NCI-H345 treated with DMSO at 0.1 percent for 48 hours (cell line): ENCODE measurements around the gene SF3A1.
"Not testable (repeated sequence)": the region's sequence is repeated elsewhere in the genome, so short reads cannot be mapped to it uniquely, and the experiment has no call there.

Experiments
- DNase-seq: peaks from one replicate; lab custom pipeline; 2025; ENCODE audit not compliant: unreplicated experiment; lab: John Stamatoyannopoulos, UW

Gene SF3A1, protein sequence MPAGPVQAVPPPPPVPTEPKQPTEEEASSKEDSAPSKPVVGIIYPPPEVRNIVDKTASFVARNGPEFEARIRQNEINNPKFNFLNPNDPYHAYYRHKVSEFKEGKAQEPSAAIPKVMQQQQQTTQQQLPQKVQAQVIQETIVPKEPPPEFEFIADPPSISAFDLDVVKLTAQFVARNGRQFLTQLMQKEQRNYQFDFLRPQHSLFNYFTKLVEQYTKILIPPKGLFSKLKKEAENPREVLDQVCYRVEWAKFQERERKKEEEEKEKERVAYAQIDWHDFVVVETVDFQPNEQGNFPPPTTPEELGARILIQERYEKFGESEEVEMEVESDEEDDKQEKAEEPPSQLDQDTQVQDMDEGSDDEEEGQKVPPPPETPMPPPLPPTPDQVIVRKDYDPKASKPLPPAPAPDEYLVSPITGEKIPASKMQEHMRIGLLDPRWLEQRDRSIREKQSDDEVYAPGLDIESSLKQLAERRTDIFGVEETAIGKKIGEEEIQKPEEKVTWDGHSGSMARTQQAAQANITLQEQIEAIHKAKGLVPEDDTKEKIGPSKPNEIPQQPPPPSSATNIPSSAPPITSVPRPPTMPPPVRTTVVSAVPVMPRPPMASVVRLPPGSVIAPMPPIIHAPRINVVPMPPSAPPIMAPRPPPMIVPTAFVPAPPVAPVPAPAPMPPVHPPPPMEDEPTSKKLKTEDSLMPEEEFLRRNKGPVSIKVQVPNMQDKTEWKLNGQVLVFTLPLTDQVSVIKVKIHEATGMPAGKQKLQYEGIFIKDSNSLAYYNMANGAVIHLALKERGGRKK

DNA sequence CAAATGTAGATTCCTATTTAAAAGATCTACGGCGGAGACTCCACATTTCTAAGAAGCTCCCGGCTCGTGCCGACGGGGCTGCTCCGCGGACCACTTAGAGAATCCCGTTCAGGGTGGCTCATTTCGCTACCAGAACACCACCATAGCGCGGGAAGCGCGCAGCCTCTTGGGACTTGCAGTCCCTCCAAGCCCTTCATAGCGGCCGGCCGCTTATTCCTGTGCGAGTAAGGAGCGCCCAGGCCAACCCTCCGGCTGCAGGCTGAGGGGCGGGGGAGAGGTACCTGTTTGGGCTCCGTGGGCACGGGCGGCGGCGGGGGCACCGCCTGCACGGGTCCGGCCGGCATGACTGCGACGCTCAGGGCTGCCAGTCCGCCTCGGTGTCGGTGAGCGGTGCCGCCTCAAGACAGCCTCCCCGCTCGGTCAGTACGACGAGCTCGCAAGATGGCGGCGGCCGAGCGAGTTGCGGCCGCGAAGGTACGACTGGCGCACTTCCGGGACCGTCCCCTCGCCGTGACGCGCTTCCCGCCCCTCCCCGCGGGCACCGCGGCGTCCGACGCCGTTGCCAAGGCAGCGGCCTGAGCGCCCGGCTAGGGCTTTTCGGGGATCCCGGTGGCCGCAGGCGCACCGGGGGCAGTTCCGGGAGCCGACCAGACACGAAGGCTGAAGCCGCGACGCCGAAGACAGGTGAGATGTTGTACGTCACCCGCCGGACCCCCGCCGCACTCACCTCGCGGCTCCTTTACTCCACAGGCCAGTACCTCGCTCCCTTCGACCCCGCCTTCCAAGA, at the start of gene SF3A1, which contains the start of gene CCDC157:
SF3A1 (minus strand) TSS at position 446 of the 787 bp plus-strand sequence; CDS start at position 344, 102 bp downstream.
CCDC157 (plus strand) TSS at position 559 of the 787 bp plus-strand sequence. CDS start 8,994 bp downstream, outside the sequence.
- peak; percentile 63 for DNase-seq

DNA sequence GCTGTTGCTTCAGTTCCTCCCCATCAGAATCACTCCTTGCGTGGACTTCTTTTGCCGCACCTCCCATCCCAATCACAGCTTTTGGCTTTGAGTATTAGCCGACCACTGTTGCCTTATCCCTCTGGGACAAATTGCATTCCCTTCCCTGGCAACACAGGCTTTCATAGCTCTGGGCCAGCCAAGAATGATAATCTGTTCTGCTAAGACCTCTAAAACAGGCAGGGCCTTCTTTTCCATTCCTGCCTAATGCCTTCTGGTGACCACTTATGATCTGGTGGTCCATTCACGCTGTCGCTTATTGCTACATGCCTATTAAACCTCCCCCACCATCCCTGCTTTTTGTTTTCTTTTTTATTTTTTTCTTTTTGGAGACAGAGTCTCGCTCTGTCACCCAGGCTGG, 49.7 kb upstream of the SF3A1 start:
- no peak for DNase-seq

DNA sequence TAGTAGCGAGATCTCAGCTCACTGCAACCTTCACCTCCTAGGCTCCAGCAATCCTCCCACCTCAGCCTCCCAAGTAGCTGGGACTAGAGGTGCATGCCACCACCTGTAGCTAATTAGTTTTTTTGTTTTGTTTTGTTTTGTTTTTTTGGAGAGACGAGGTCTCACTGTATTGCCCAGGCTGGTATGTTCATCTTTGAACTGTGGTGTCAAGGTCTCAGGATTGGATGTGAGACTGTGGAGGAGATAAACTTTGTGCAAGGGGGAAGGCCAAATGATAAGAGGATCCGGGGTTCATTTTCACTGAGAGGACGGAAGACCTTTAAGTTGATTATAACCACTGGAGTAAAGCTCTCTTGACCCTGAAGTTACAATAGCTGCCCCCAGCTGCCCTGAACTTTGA, 49.0 kb upstream of the SF3A1 start:
- DNase-seq, result no peak

DNA sequence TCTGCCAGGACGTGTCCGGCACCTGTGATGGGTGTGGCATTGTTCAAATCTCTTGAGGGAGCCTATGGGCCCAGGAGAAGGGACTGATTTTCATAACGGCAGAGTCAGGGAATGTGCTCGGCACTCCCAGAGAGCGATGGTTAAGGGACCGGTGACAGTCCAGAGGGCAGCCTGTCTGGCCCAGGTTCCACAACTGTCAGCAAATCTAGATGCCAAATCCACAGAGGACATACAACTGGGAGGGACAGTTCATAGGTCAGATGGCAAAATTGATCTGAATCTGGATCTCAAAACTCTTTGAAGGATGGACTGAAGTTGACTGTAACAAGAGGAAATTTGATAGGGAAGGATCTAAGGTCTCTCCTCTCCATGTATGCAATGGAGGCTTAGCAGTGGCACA, 47.6 kb upstream of the SF3A1 start:
- DNase-seq, result no peak

DNA sequence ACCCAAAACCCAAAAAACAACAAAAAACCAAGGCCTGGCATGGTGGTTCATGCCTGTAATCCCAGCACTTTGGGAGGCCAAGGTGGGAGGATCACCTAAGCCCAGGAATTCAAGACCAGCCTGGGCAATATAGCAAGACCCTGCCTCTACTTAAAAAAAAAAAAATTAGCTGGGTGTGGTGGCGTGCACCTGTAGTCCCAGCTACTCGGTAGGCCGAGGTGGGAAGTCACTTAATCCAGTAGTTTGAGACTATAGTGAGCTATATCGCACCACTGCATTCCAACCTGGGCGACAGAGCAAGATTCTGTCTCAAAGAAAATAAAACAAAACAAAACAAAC, 46.0 kb upstream of the SF3A1 start:
- not testable (repeated sequence) for DNase-seq

DNA sequence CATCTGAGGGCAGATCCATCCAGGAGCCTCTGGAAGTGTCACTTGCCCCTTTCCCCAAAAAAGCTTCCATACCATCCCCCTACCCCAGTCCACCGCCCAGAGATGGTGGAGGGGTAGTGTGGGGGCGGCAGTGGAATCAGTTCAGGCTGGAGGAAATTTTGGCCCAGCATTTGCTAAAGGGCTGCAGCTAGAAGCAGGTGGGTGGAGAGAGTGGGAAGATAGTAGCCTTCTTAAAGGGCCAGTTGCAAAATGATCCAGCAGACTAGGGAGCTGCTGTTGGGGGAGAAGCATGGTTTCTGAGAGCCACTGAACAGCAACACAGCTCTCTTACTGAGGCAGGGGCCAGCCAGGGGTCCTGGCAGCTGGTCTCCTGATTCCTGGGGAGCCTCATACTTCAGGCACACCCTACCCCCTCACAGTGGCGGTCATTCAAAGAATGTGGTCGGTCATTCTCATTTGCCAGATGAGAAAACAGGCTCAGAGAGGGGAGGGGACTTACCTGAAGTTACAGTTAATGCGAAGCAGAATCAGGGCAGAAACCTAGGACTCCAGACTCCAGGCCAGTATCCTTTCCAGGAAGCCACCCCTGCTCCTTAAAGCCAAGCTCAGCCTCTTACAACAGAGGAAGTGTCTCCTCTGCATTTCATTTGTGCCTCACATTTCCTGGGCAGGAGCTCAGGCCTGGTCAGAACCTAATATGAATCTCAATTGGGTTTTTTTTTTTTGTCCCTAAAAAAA, 45.5 kb upstream of the SF3A1 start:
- no peak for DNase-seq

DNA sequence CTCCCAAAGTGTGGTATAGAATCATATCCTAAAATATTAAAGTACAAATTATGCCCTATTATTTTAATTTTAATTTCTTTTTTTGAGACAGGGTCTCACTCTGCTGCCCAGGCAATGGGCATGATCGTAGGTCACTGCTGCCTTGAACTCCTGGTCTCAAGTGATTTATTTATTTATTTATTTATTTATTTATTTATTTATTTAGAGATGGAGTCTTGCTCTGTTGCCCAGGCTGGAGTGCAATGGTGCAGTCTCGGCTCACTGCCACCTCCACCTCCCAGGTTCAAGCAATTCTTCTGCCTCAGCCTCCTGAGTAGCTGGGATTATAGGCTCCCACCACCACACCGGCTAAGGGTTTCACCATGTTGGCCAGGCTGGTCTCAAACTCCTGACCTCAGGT, 44.3 kb upstream of the SF3A1 start:
- not testable (repeated sequence) for DNase-seq

DNA sequence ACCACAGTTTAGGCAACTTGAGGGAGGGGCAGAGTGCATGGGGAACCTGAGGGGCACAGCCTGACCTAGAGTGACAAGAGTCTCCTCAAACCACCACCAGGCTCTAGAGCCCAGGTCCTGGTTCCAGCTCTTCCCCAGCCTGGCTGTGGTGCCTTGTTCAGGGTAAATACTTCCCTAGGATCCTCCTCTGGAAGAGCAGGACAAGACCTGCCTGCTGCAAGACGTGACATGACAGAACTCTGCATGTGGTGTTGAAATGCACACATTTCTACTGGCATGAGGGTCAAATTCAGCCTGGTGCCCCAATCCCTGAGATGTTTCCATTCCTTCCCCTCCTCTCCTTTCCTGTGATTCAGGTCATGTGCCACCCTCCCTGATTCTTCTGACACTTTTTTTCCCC, 43.5 kb upstream of the SF3A1 start:
- DNase-seq, result no peak

DNA sequence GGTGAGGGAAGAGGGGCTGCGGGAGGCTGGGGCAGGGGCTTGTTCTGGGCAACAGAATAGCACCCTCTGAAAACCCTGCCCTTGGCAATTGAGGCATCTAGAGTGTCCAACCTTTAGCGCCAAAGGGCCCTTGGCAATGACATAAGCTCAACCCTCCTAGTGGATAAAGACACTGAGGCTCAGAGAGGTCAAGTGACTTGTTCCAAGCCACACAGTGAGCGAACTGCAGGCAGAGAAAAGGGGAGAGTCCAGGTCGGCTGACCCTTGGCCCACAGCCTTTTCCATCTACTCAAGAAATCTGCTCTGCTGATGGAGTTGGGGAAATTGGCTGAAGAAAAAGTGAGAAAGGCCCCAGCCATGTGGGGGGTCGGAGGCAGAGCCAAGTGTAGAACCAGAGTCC, 43.0 kb upstream of the SF3A1 start:
- no peak for DNase-seq

DNA sequence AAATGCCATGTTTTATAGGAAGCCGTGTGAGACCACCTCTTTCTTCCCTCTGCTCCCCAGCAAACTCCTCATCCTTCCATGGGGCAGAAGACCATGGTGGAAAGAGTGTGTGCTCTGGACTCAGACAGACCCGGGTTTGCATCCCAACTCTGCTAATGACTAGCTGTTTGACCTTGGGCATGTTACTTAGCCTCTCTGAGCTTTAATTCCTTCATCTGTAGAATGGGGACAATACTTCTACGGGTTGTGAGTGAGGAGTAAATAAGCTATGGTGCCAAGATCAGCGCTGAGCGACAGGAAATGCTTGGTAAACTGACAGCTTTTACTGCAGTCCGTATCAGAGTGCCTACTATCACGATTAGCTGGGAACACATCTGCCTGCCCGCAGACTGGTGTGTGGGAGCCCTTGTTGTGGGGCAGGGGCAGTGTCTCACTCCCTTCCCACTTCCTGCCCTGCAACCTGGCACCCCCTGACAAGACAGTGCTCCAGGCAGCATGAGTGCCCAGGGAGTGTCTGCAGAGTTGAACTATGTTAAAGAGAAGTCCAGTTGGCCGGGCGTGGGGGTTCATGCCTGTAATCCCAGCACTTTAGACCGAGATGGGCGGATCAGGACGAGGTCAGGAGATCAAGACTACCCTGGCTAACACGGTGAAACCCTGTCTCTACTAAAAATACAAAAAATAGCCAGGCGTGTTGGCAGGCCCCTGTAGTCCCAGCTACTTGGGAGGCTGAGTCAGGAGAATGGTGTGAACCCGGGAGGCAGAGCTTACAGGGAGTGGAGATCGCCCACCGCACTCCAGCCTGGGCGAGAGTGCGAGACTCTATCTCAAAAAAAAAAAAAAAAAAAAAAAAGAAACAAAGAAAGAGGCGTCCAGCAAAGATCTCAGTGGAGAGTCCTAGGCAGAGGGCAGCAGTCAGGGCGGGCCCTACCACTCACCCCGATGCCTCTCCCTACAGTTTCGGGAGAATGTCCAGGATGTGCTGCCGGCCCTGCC, 42.3 kb upstream of the SF3A1 start:
- no peak for DNase-seq

DNA sequence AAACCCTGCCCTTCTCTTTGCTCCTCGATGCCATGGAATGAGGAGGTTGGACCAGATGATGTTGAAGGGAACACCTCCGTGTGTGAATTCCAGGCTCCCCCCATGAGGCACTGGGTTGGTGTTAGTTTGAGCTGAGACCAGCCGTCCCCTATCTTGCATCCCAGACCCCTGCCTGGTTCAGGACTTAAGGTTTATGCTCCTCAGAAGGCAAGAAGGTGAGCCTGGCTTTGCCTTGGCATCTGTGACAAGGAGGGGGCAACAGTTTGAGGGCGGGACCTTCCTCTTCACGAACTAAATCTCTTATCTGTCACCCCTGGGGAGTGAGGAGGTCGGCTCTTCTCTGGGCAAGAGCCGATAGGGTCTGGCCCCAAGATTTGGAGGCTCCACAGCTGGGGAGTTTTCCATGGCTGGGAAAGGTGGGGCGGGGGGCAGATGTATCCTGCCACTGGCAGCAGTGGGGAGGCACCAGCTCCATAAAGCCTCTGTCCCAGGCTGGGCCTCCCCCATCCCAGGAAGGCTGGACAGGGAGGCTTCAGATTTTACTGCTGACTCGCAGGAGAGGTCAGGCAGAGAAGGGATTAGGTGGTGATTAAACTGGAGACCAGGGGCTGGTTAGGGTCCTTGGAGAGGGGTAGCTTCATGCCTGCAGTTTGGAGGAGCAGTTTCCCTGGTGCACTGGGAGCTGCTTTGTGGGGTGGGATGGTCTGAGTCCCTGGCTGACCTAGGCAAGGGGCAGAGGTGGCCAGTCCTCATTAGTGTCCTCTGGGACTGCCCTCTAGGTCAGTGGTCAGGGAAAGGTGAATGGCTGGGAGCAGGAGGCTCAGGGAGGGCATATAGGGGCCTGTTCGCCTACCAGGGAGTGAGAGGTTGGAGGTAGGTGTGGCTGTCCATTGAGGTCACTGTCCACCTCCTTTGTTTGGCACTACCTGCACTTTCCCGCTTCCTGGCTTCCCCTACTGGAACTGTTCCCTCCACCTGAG, 41.3 kb upstream of the SF3A1 start:
- DNase-seq, result no peak

DNA sequence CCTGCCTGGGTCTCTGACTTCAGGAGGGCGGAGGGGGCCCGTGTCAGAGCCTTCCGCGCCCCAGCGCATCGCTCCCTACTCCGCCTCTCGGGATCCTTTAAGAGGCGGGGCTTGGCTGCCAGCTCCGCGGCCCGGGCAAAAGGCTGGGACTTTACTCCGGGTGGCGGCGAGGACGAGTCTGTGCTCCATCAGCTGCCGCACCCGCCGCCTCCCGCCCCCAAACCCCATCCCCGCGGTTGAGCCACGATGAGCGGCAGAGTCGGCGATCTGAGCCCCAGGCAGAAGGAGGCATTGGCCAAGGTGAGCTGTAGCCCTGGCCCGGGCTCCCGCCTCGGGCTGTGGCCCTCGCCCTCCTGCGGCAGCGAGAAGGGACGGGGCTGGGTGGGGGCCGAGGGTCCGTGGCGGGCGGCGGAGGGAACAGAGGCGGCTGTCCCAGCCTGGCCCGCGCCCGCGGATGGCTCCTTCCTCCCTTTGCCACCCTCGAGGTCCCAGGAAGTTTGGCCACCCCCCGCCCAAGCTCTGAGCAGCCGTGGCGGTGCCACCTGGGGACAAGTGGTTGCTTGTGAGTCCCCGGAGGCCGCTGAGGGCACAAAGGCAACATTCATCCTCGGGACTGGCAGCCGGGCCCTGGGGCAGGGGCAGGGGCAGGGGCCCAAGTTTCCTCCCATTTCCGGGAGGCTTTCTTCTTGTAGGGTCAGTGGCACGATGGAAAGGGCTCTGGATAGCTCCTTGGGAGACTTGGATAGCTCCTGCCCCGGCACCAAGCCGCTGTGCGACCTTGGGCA, 40.4 kb upstream of the SF3A1 start, which contains the start of gene SEC14L2:
SEC14L2 (plus strand) TSS at position 148 of the 785 bp plus-strand sequence; CDS start at position 247, 99 bp downstream.
- DNase-seq, result peak; percentile 38

DNA sequence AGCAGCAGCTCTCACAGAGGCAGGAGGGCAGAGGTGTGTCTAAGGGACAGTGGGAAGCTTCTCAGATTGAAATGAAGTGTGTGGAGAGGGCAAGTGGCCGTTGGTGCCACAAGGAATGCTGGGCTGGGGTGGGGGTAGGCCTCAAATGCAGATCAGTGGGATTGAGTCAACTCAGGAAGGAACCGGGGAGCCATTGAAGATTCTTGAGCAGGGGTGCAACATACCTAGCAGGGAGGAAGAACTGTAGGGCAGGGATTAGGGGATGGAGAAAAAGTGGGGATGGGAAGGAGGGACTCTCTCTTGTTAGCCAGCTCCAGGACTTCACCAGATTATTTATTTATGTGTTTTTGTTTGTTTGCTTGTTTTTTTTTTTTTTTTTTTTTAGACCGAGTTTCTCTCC, 37.2 kb upstream of the SF3A1 start:
- DNase-seq, result no peak

DNA sequence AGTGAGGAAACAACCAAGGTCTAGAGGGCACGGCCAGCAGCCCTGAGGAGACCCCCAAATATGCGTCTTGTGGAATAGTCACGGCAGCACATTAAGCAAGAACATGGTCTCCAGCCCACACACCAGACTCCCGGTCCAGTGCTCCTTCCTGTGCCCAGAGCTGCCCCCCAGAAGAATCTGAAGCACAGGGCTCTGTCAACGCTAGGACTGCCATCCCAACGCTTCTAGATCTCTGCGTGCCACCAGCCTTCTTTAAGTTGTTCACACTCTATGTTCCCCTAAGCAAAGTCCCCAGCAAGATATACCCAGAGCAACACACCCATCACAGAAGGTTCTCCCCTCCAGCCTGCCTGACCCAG, 36.6 kb upstream of the SF3A1 start:
- no peak for DNase-seq

DNA sequence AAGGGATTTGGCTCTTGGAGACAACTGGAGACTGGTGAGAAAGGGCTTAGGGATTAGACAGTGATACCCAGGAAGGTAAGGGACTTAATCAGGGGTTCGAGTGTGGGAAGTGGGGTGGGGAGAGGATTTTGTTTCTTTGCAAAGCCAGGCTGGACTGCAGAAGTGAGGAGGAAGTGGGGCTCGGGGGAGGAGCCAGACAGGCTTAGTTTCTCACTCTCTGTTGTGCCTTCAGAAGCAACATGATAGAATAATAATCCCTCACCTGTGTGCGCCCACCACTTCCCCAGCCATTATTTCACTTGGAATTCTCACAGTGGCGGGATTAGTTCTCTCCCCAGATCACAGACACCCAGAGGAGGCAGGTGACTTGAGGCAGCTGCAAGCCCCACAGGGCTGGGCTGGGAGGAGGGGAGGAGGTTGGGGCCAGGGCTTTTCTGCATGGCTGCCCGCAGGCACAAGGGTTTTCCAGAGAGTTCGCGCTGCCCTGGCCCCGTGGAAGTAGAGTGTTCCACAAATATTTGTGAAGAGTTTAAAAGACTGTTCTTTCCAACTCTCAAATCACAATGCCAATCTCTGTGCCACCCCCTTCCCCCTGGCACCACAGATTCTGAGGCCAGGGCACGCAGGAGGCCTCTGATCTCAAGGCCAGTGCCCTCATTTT, 36.1 kb upstream of the SF3A1 start:
- DNase-seq, result no peak

DNA sequence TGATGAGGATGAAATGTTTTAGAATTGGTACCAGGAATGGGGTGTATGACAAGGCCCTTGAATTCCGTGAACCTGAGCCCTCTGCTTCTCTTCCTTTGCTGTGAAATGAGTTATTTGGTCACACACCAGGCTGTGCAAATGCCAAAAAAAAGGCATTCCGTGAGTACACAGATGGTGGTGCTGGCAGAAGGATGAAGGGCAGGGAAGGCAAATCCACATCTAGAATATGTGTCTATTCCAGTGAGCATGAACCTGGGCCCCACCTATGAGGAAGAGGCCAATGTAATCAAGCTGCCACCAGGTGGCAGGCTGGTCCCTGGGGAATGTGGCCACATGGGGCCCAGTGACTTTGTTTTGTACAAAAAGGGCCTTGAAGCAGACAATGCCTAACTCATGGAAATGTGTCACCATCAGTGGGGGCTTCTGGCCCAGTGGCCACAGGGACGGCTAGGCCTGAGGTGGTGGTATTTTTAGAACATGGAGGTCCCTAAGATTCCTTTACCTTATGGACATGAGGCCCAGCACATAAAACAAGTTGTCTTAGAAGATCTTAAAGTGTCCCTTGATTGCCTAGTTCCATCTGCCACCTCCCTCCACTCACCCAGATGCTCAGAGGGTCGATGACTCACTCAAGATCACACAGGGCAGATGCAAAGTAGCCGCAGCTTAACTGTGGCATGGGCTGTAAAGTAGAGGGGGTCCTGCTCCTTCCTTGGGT, 34.4 kb upstream of the SF3A1 start:
- DNase-seq, result no peak
